Right renal cortex interstitium (tissue), 3 donors: ENCODE data around the gene CCDC188. TPM values are rescaled to one million over a fixed set of nuclear protein-coding genes. Genes with fewer than 3 reads are reported as not detected.

Experiments
- DNase-seq, 3 donors: peaks; one replicate each; pipeline ENCODE4 v3.0.0-alpha.2; 2013; ENCODE audit warnings: low read depth in 3 of 3, low spot score in 2 of 3
- polyA plus RNA-seq, 3 donors: library from polyadenylated mRNA; unstranded; fragments of 120-200 nt; gene quantifications; one replicate each; pipeline ENCODE4 v1.2.1, GENCODE V29; 2013; ENCODE audit not compliant: insufficient read length in 3 of 3

The CCDC188 gene
- polyA plus RNA-seq, 3 donors: 0.47 to 0.71 (median 0.53) TPM

GRCh38 chr22:20124083-20124787 is 26.6 kb downstream of the CCDC188 start:
- DNase-seq: no peak

DNA sequence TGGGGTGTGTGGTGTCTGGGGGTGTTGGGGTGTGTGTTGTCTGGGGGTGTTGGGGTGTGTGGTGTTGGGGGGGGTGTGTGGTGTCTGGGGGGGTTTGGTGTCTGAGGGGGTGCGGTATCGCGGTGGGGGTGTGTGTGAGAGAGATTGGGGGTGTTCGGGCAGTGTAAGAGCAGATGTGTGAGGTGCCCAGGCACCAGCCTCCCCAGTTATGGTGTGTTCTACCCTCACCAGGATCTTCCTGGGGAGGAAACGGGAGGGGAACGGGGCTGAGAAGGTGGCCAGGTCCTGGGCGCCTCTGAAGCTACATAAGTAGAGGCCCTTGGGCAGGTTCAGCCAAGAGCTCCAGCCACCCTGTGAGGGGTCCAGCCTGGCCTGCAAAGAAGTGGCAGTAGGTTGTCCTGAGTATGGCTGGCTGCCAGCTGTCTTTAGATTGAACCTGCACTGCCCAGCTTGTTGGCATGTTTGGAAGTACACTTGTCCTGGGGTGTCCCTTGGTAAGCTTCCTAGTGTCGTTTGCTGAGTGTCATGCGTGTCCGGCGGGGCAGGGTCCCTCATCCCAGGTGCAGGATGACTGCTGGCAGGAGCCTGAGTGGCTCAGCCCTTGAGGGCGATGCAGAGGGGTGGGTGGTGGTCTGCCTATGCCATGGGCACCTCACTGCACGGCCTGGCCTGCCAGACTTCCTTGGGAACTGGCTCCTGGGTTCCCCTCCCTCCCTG is 27.3 kb downstream of the CCDC188 start:
- no peak for DNase-seq

- no peak for DNase-seq
Observed at GRCh38 chr22:20121856-20122415, 28.9 kb downstream of the CCDC188 start.

DNA sequence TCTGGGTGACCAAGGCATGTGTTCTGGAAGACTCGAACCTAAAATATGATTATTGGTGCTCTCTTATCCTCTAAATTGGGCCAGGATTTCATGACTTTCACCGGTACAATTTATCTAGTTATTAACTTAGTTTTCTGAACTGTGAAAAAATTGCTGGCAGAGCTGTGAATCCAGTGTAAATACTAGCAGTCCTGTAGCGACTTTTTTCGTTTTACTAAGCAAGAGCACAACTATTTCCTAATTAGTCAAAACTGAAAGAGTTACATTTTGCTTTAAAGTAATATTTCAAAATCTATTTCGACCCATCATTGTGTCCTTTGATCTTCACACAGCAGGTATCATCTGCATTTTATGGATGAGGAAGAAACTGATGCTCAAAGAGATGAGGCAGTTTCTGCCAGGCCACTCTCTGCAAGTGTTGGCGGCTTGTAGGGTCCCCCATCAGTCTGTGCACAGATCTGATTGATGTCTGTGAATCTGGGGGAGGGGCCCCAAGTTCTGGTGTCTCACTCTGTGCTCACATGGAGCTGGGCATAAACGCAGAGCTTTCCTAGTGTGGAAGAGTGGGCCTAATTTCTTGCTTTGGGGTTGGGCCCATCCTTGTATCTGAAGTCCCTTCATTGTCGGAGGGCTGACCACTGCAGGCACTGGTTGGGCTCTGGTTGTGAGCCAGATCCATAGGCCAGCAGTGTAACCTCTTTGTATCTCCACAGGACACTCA is 32.4 kb downstream of the CCDC188 start:
- no peak for DNase-seq

GRCh38 chr22:20117633-20118299 is 33.1 kb downstream of the CCDC188 start:
- DNase-seq: no peak

DNA sequence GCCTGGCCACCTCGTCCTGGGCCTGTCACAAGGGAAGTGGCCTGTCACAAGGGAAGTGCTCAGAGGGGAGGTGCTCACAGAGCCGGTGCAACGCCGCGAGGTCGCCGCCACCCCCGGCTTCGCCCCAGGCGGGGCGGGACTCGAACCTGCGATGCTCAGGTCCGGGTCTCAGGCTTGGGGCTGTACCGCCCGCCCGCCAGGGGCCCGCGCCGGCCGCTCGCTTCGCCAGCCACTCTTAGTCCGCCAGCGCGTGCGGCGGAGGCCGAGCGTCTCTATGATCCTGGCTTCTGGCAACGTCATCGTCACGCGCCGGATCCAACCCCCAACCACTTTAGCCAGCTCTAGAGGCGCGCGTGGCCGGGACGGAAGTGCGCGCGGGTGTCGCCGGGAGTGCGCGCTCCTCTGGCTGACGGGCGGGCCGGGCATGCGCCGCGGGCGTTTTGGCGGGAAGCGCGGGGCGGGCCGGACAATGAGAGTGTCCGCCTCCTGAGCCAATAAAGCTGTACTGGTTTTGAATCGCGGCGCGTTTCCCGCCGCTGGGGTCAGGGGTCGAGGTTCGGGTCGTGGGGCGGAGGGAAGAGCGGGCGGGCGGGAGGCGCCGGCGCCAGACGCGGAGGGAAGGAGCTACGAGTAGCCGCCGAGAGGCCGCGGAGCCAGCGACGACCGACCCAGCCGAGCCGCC is 33.8 kb downstream of the CCDC188 start, which contains the start of gene TRMT2A:
TRMT2A (minus strand) TSS at position 276 of the 682 bp plus-strand sequence. CDS start 320 bp downstream, outside the sequence.
- DNase-seq: peak; percentile 94 to 97 (median 95)

- no peak for DNase-seq
Observed at GRCh38 chr22:20116376-20116950, 34.4 kb downstream of the CCDC188 start.

DNA sequence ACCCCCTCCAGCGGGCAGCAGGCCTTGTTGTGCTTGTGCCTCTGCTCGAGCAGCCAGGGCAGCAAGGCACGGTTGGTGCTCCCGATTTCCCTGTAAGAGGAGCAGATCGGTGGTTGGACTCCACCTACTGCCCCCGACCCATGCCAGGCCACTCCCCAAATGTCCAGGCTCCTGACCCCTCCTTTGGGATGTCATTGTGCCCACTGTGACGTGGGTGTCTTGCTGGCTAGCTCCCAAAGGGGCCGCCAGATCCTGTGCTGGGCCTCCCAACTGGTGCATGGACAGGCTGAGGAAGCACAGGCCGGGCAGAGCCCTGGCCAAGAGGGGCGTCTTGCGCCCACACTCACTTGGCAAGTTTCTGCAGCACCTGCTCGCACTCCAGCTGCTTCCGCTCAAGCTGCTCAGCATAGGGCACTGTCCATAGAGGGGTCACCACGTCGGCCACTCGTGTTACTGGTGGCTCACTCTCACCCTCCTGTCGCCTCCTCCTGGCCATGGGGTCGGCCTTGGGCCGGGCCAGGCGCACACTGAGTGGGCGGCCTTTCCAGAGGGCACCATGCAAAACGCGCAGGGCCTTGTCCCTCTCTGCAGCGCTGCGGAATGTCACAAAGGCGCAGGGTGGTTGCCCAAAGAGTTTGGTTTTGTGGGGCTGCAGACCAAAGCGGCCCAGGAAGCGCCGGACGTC is 35.0 kb downstream of the CCDC188 start, which contains the start of gene RANBP1:
RANBP1 (plus strand) TSS at position 414 of the 685 bp plus-strand sequence; CDS start at position 495, 81 bp downstream.
- DNase-seq: no peak

DNA sequence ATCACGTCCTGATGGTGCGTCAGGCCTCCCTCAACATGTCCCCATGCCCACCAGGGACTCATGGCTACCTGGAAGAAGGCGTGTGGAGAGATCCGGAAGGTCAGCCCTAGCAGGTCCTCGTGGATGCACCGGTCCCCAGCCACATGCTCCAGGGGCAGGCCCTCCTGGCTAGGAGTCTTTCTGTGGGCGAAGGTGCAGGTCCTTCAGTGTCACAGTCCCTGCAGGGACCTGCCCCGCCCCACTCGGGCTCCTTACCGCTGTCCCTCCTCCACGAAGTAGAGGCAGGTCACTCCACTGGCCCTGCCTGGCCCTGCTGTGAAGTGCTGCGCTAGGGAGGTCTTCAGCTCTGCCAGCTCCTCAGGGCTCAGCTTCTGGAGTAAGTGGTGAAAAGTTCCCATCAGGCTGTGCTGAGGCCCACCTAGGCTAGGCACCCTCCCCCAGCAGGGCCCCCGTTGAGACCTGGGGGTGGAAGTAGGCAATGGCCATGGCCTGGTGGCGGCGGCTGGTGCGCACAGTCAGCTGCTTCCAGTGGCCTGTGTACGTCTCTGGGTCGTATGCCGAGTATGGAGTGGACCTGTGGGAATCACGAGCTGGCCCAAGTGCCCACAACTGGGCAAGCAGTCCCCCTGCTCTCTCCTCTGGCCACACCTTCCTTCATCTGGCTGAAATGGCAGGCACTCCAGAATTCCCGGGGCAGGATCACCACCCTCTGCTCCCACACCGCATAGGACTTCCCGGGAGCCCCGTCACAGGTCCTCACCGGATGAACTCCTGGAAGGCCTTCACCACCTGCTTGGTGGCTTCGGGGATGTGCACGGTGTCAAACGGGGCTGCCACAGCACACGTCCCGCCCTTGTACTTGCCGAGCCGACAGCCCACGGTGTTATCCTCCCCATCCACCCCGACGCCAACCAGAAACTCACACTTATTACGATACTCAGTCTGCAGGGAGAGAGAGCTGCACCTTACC is 36.1 kb downstream of the CCDC188 start:
- no peak for DNase-seq

GRCh38 chr22:20113551-20114310 is 37.1 kb downstream of the CCDC188 start:
- DNase-seq: no peak

- DNase-seq: no peak
Observed at GRCh38 chr22:20112623-20113511, 38.0 kb downstream of the CCDC188 start.

DNA sequence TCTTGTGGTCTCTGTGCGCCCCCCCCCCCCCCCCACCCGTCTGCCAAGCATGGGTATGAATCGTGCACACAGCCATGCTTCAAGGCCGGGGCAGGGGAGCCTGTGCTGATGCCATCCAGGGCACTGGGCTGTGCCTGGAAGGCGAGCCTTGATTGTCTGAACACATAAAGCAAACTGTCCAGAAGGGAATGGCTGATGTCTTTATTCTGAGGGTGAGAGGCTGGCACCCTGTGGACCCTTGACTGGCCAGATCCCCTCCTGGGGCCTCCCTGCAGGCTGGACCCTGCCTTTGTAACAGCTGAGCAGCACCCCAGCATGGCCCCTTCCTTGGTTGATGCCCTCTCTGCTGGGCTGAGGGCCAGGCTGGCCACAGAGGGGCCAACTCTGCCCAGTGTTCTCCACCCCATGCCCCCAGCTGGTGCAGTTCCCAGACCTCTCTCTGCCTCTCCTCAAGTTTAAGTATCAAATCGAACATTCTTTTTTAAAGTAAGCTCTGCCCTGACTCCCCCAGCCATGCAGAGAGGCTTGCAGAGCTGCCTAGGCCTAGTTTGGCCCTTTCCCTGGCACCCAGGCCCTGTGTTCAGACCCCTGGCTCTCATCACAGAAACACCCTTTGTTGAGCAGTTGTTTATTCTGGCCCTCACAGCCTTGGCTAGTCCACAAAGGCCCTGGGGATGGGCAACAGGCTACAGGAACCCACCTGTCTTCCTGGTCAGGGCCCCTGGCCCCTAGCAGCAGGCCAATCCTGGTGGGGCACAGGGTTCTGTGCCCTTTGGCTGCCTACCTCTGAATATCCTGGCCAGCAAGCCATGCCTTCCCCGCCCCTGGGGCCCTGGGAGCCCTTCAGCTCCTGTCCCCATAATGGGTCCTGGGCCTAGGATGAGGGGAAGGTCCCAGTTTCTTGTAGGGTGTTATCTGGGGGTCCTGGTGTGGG is 38.9 kb downstream of the CCDC188 start:
- no peak for DNase-seq

DNA sequence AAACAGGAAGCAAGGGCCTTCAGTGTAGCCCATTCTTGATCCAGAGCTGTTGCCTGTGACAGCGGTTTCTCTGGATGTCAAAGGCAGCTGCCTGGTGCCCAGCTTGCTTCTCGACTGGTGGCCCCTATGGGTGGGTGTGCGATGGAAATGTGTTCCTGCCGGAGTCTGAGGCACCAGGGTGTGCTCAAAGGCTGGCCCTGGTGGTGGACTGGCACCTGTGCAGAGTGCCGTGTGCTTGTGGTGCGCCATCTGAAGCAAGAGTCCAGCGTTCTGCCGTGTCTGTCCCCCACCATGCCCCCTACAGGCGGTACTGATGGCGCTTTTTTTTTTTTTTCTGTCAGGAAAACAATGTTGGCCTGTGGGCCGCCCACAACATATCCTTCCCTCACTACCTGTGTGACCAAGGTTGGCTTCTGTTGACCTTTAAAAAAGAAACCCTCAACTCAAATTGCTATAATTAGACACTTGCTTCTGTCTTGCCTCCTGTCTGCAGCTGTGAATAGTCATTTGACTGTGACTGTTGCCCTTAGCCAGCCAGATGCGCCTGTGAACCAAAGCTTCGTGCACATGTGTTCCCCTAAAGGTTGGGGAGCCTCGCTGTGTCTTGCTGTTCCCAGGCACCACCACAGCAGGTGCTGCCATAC is 39.7 kb downstream of the CCDC188 start:
- DNase-seq: no peak

DNA sequence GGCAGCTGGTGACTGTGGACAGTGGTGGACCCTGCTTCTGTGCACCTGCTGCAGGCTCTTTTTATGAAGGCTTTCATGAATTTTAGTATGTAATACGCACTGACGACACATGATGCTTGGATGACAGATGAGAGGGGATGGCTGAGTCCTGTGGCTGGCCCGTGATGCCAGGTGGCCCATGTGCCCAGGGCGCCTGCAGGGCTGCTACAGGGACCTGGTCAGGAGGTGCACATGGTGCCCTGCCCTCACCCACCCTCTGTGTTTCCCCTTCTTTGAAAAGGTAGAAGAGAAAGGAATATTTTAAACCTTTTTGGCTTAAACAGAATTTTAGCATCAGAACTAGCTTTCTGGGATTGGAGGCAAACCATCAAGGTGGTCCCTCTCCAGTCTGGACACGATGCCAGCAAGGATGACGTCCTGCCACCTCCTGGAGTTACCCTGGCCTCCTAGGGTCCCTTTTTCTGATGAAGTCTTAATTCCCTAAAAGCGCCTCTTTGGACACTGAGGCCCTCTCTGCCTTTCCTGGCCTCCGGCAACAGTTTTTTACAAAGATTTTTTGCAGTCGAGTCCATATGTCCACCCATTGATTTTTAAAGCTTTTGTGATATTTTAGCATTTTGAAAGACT is 40.4 kb downstream of the CCDC188 start:
- no peak for DNase-seq
